ENCODE data around the gene ACIN1. TPM values are rescaled to one million over a fixed set of nuclear protein-coding genes. Genes with fewer than 3 reads are reported as not detected.

The ACIN1 gene
- total RNA-seq, 4 donors from 2014 or later: 96.5 to 143 (median 108) TPM

DNA sequence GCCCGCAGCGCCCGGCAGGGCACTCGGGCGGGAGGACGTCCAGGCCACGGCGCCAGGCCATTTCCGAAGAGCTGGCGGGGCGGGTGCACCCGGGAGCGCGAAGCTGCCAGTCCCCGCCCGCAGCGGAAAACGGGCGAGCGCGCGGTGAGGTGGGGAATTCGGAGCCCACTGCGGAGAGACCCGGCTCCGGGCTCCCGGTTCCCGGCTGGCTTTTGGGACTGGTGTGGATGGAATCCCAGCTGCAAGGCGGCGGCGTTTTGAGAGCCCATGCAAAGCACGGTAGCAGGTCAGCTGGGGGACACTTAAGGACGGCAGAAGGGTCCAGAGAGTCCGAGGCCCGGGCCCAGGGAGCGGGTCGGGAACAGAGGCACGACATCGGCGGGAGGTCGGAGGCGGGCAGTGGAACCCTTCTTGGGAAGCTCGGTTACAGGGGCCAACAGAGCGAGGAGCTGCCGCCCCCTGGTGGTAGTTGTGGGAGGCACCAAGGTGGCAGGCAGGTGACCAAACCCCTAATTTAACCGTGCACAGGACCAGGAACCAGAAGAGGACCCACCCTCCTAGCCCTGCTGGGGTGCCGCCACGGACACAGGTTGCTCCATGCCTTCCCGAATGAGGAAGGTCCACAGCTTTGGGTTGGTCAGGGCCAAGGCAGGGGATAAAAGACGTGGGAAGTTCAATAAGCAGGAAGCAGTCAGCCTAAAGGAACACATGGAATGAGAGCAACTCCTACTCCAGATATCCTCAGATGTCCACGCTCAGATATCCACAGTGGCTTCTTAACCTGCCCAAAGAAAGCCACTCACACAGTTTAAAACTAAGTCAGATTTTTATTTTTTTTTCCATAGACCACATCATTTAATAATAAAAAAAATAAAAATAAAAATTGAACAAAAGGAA is 36.9 kb downstream of the ACIN1 start:
- Histone ChIP-seq H3K9me3 (no peaks in the 10 kb centered on the region), H3K27me3 (no peaks in the 10 kb centered on the region), H3K4me3 (peak overlapping the region; percentile 52 to 83 (median 58)), H3K4me1 (peaks cover 0 to 35% (median 9%) of the 10 kb centered on the region in 4 donors), H3K36me3 (peaks cover 0 to 45% (median 15%) of the 10 kb centered on the region in 3 donors), H3K27ac (peak overlapping the region in 3 of 4 donors; percentile 17 to 77 (median 21))
- peak; percentile 68 to 82 for DNase-seq (ENCODE audit: low spot score in 2 of 2)
- TF ChIP-seq POLR2A (IDR thresholded peaks at IDR 0.05) (no peak), EP300 (IDR thresholded peaks at IDR 0.05) (peak in 1 of 2 donors; percentile 9)
- TF ChIP-seq, protein P1, sequence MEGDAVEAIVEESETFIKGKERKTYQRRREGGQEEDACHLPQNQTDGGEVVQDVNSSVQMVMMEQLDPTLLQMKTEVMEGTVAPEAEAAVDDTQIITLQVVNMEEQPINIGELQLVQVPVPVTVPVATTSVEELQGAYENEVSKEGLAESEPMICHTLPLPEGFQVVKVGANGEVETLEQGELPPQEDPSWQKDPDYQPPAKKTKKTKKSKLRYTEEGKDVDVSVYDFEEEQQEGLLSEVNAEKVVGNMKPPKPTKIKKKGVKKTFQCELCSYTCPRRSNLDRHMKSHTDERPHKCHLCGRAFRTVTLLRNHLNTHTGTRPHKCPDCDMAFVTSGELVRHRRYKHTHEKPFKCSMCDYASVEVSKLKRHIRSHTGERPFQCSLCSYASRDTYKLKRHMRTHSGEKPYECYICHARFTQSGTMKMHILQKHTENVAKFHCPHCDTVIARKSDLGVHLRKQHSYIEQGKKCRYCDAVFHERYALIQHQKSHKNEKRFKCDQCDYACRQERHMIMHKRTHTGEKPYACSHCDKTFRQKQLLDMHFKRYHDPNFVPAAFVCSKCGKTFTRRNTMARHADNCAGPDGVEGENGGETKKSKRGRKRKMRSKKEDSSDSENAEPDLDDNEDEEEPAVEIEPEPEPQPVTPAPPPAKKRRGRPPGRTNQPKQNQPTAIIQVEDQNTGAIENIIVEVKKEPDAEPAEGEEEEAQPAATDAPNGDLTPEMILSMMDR (IDR thresholded peaks at IDR 0.05): peak; percentile 92 to 98 (median 95)
- WGBS, 2 donors: 1 to 2% methylated on average over 27 to 41 of the region's 51 CpGs

DNA sequence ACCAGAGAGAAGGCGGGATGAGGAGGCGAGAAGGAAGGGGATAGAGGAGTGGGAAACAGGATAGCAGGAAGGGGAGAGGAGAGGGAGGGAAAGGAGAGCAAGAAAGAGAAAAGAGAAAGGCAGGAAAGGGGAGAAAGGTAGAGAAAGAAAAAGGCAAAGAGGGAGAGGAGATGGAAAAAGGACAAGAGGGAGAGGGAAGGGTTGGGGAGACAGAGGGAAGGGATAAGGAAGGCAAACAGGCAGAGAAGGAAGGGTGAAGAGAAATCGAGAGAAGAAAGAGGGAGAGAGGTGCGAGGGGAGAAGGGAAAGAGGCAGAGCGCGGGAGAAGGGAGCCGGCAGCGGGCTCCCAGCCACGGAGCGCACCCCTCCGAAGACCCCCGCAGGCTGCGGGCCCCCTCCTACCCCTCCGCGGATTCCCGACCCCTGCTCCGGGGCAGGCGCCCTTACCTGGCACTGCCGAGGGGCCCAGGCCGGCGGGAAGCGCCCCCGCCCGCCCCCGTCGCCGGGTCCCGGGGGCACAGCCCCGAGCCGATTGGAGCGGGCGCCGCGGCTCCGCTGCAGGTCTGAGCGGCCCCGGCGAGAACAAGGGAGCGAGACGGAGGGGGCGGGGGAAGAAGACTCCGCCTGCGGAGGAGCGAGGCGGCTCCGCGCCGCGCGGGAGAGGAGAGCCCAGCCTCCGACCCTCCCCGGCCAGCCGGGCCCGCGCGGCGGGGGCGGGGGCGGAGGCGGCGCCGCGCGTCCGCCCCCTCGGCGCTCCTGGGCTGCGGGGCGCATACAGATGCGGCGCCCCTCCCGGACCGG is 37.8 kb downstream of the ACIN1 start, which contains the start of gene CDH24:
Gene CDH24, minus strand, starts transcription at position 565 of the 801 bp plus-strand sequence. CDS start 1,787 bp downstream, outside the sequence.
- peak within 1 kb of the TSS; percentile 52 to 83 (median 58) for H3K4me3 ChIP-seq
- no peaks in the 10 kb centered on the region for H3K9me3 ChIP-seq
- 5 to 6% methylated on average over 19 to 23 of the region's 73 CpGs for WGBS, 2 donors
- no peaks in the 10 kb centered on the region for H3K27me3 ChIP-seq
- peaks cover 0 to 36% (median 15%) of the 10 kb centered on the region in 3 donors for H3K36me3 ChIP-seq
- peak; percentile 40 to 48 for DNase-seq (ENCODE audit: low spot score in 2 of 2)
- peaks cover 0 to 27% (median 8%) of the 10 kb centered on the region in 4 donors for H3K4me1 ChIP-seq
- H3K27ac ChIP-seq: peak within 1 kb of the TSS; percentile 17 to 77 (median 46)
- no peak for TF ChIP-seq POLR2A (IDR thresholded peaks at IDR 0.05)
- no peak for TF ChIP-seq EP300 (IDR thresholded peaks at IDR 0.05)
- TF ChIP-seq, protein P1 (IDR thresholded peaks at IDR 0.05): no peak

- peak overlapping the region in 2 of 4 donors; percentile 2 to 83 for H3K4me3 ChIP-seq
- no peaks in the 10 kb centered on the region for H3K27me3 ChIP-seq
- no peaks in the 10 kb centered on the region for H3K9me3 ChIP-seq
- peak overlapping the region in 1 of 4 donors; percentile 6 for H3K27ac ChIP-seq
- DNase-seq (ENCODE audit: low spot score in 2 of 2): peak in 1 of 2 donors; percentile 31
- peaks cover 0 to 28% (median 15%) of the 10 kb centered on the region in 3 donors for H3K36me3 ChIP-seq
- H3K4me1 ChIP-seq: peaks cover 0 to 23% (median 7%) of the 10 kb centered on the region in 4 donors
- WGBS, 2 donors: 11 to 14% methylated on average over 17 of the region's 17 CpGs
- TF ChIP-seq POLR2A (IDR thresholded peaks at IDR 0.05) (no peak), EP300 (IDR thresholded peaks at IDR 0.05) (no peak)
- TF ChIP-seq, protein P1 (IDR thresholded peaks at IDR 0.05): peak; percentile 44 to 67 (median 54)
Observed at GRCh38 chr14:23056145-23056955, 38.6 kb downstream of the ACIN1 start.

- Histone ChIP-seq H3K27me3 (no peaks in the 10 kb centered on the region), H3K36me3 (peaks cover 0 to 22% (median 9%) of the 10 kb centered on the region in 3 donors), H3K9me3 (no peaks in the 10 kb centered on the region), H3K4me3 (no peak overlapping the region), H3K4me1 (peaks cover 0 to 23% (median 7%) of the 10 kb centered on the region in 4 donors), H3K27ac (no peak overlapping the region)
- WGBS, 2 donors: 63 to 80% methylated on average over 4 to 5 of the region's 6 CpGs
- TF ChIP-seq POLR2A (IDR thresholded peaks at IDR 0.05): no peak
- no peak for TF ChIP-seq EP300 (IDR thresholded peaks at IDR 0.05)
- TF ChIP-seq, protein P1 (IDR thresholded peaks at IDR 0.05): no peak
- no peak for DNase-seq (ENCODE audit: low spot score in 2 of 2)
Observed at GRCh38 chr14:23055621-23056144, 39.3 kb downstream of the ACIN1 start.

All from tibial nerve (tissue), 4 donors.